ENCODE measurements around the gene SPATC1L. TPM values are rescaled to one million over a fixed set of nuclear protein-coding genes. Genes with fewer than 3 reads are reported as not detected.

SPATC1L gene
- total and polyA plus RNA-seq, 2 of the 8 experiments (the other 6 are each of a cell fraction or from before 2014, with no cell fraction given) = 24.9 to 50.0 TPM

GRCh38 chr21:46131588-46131837, 52.7 kb downstream of the SPATC1L start (continued):
- TF ChIP-seq MAFK (IDR thresholded peaks at IDR 0.05; ENCODE audit: low read depth, low read length) (no peak), SUZ12 (IDR thresholded peaks at IDR 0.05; ENCODE audit: low read length) (no peak), TEAD4 (IDR thresholded peaks at IDR 0.05; ENCODE audit: low read depth, low read length) (no peak), GABPA (IDR thresholded peaks at IDR 0.05; ENCODE audit: borderline replicate concordance, insufficient read depth, low read length) (no peak), TCF12 (IDR thresholded peaks at IDR 0.05; ENCODE audit: low read depth, low read length) (no peak), RFX5 (IDR thresholded peaks at IDR 0.05; ENCODE audit: borderline replicate concordance, low read depth, low read length) (no peak), RXRA (IDR thresholded peaks at IDR 0.05; ENCODE audit: insufficient read depth, low read depth, low read length) (no peak), GTF2F1 (IDR thresholded peaks at IDR 0.05; ENCODE audit: borderline replicate concordance, low read depth, low read length) (no peak), SIRT6 (IDR thresholded peaks at IDR 0.05; ENCODE audit: low read length) (no peak), CTBP2 (IDR thresholded peaks at IDR 0.05; ENCODE audit: borderline replicate concordance, insufficient read depth, insufficient read length, low read length) (no peak)
